GM18508 (cell line): ENCODE measurements around the gene EMC8.

Experiments used
- ATAC-seq: cut with Tn5 transposase; IDR thresholded peaks from one replicate; pipeline ENCODE4 v1.9.1; 2021; ENCODE audit warnings: moderate number of reproducible peaks; ENCODE audit not compliant: insufficient read depth, unreplicated experiment

The EMC8 gene

DNA sequence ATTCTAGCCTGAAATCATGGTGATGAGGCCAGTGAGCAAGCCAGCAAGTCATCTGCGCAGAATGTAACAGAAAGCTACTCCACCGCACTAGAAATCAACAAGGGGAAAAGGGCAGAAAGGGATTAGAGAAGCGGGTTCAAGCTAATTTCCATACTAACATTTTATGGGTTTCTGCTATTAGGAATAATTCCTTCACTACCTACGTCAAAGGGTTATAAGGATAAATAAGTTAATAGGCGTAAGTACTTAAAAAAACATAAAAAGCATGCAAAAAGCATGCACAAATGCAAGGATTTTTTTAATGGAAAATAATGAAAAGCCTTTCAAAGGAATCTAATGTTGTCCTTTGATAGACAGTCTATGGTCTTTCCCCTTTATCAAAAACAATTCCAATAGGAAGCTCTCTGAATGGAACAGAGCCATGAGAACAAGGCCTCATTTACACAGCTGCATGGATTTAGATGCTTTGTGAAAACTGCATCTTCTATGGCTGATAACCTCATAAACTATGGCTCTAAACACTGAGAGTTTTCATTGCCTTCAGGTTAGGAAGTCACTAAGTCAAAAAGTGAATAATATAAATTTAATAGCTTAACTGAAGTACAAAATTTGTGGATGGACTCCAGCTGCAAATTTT, 5.6 kb downstream of the EMC8 start:
- ATAC-seq: no peak

GRCh38 chr16:85789773-85790172, 9.6 kb downstream of the EMC8 start:
- ATAC-seq: no peak

DNA sequence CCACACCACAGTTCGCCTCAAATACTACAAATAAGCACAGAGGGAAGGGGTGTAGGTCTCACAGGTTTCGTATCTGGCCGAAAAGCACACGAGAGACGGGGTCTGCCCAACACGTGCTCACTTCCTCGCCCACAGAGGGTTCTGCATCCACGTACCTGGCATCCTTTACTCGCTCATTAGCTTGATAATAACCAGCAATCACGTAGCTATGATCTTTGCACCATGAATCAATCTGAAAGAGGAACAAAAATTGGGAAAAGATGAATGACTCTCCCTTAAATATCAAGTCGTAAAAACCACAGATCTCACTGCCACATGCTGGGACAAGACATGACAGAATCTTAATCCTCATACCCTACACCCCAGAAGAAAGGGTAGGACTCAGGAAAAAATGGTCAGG, 10.5 kb downstream of the EMC8 start:
- ATAC-seq: no peak

GRCh38 chr16:85785927-85786326, 13.4 kb downstream of the EMC8 start:
- ATAC-seq: no peak

GRCh38 chr16:85784813-85785212, 14.5 kb downstream of the EMC8 start:
- ATAC-seq: no peak

- no peak for ATAC-seq
Observed at GRCh38 chr16:85783441-85783840, 15.9 kb downstream of the EMC8 start.

DNA sequence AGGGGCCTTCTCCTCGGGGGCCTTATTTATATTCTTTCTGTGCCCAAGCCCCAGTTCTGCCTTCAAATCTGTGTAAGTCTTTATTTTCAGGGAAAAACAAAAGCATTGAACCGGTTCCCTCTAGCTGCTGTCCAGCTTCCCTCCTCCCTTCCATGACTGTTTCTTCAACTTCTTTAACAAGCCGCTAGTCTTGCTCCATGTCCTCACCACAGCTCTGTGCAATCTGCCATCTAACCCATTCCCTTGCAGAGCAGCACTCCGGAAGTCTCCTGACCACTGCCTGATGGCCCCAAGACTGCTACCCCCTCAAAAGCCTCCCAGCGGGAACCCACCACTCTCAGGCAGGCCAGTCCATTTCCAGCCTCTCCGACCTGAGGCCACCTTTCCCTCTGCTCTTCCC, 16.9 kb downstream of the EMC8 start:
- no peak for ATAC-seq

DNA sequence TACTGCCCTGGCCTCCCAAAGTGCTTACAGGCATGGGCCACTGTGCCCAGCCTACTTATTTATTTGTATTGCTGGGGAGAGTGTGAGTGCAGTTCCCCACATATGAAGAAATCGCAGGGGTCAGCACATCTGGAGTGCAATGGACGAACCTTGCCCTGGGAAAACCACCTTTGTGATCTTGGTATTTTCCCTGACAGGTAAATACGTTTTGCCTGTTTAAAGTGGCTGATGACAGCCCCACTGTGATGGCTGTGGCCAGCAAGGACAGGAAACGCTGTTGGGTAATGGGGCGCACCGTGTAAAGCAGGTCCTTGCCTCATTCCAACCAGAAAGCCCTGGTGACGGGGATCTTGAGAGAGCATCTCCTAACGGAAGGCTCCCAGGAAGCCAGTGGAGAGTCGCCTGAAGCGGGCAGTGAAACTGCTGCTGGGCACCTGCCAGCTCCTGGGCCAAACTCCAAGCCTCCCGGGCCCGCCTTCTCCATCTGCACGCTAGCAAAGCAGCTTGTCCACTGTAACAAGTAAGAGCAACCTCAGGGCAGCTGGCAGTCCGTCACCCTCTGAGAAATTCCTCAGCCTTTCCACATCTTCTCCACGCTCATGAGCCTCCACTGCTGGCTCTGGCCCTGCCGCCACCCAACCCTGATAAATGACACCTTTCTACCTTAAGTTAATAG, 17.5 kb downstream of the EMC8 start:
- no peak for ATAC-seq

DNA sequence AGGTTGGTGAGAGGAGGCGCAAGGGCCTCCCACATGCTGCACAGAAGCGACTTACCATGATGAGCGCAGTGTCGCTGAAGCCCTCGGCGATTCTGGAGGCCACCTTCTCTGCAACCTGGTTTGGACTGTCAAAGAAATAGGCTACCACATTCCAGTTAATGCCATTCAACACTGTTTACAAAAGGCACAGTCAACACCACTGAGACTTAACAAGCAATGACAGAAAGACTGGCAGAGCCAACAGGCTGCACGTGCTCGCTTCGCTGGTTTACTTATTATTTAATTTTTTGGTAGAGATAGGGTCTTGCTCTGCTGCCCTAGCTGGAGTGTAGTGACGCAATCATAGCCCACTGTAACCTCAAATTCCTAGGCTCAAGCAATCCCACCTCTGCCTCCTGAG, 18.2 kb downstream of the EMC8 start:
- ATAC-seq: no peak

GRCh38 chr16:85780281-85780680, 19.1 kb downstream of the EMC8 start:
- no peak for ATAC-seq

DNA sequence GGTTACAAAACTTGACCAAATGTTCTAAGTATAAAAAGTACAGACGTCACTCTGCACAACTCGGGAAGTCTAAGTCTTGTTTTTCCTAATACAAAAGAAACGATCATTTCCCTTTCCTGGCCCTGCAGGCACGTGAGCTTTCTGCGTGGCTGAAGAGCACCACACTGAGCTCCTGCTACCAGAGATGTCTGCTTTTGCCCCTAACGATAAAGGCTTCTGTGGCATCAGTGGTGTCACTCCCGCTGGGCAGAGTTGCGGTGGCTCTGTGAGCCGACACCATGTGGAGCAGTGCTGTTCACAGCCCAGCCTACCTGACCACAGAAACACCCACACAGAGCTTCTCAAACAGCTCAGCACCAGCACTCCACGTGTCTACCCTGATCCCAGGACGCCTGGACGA, 20.5 kb downstream of the EMC8 start:
- ATAC-seq: no peak

- no peak for ATAC-seq
Observed at GRCh38 chr16:85777583-85778310, 21.6 kb downstream of the EMC8 start.

DNA sequence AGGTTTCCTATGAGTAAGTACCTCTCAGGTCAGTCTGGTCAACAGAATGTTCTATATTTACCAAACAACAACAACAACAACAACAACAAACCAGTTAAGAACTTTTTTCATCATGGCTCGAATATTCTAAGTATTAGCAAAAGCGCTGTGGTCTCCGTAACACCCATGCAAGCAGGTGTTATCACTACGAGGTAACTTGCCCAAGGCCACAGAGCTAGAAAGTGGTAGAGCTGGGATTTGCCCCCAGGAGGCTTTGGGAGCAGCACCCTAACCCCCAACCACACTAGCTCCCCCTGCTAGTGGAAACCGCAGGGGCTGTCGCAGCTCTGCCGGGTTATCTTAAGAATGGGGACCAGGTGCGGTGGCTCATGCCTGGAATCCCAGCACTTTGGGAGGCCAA, 24.5 kb downstream of the EMC8 start:
- ATAC-seq: no peak

DNA sequence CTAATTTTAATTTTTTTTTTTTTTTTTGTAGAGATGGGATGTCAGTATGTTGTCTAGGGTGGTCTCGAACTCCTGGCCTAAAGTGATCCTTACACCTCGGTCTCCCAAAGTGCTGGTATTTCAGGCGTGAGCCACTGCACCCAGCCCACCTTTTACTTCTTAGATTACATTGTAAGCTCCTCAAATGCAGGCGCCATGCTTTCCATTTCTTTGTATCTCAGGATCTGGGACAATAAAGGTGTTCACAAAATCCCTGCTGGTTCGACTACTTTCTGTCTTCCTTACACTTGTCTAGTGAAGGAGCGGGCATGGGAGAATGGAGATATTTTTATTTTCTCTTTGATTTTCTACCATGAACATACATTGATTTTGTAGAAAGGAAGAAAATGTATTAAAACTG, 25.2 kb downstream of the EMC8 start:
- ATAC-seq: no peak

DNA sequence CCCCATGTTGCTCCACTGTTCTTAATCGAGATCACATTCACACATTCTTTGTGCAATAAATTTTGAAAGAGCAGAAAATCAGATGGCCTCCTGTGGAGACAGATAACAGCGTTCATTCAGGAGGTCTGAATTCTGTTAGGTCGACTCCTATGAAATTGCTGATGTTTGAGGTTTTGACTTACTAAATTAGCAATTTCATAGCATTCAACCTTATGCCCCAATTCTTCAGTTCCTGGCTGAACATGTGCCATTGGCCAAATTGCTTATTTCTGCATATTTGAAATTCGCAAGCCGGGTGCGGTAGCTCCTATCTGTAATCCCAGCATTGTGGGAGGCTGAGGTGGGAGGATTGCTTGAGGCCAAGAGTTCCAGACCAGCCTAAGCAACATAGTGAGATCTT, 26.3 kb downstream of the EMC8 start:
- no peak for ATAC-seq

DNA sequence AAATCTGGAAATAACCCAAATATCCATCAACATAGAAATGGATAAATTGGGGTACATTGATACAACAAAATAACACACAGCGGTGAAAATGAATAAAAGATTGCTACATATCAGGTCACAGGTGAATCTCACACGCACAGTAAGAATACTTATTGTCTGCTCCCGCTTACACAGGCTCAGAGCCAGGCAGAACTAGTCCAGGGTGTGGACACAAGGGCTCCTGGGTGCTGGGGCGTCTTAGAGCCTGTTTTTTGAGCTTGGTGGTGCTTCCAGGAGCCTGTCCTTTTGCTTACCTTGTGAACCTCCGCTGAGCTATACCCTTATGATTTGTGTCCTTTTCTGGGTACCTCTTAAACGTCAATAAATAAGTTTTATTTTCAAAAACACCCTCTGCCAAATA, 28.6 kb downstream of the EMC8 start:
- no peak for ATAC-seq

- ATAC-seq: no peak
Observed at GRCh38 chr16:85768199-85768598, 31.1 kb downstream of the EMC8 start.

GRCh38 chr16:85767531-85767930, 31.8 kb downstream of the EMC8 start:
- no peak for ATAC-seq

GRCh38 chr16:85765767-85766166, 33.6 kb downstream of the EMC8 start:
- ATAC-seq: no peak

DNA sequence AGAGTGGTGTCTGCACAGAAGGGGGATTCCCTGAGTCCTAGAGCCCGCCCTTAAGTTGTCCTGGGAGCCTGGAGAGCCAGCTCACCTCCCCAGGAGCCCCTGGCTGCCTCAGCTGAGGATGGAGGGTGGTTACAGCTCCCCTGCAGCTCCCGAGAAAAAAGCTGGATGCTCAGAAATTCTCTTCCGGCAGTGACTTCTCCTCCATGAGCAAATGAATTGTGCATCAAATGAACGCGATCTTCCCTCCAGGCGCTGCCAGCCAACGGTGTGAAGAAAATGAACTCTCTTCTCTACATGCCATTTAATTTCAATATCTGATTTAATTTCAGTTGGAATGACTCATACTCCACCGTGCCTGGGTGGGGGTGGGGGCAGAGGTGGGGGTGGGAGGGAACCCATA, 34.1 kb downstream of the EMC8 start:
- ATAC-seq: no peak

- no peak for ATAC-seq
Observed at GRCh38 chr16:85763616-85764015, 35.7 kb downstream of the EMC8 start.

- ATAC-seq: no peak
Observed at GRCh38 chr16:85762970-85763369, 36.4 kb downstream of the EMC8 start.
